T-cell (primary cell): ENCODE measurements around the gene MYH4. TPM values are rescaled to one million over a fixed set of nuclear protein-coding genes. Genes with fewer than 3 reads are reported as not detected.

Experiments used
- ATAC-seq, 4 experiments: fragments of 200-7000 bp in 3 of 4; fragments of 150-1000 bp in 1 of 4; cut with Tn5 transposase; replicated peaks in 1 of 4; 1 replicate in 3 of 4; 2 replicates in 1 of 4; pipeline ENCODE4 v1.10.0; 2021; ENCODE audit warnings: moderate library complexity in 3 of 4, mild to moderate bottlenecking in 2 of 4, moderate number of reproducible peaks in 1 of 4
- CTCF ChIA-PET, 2 donors: fragments of 300-600 bp; sonication (Branson Sonifier 250); formaldehyde crosslinking; loops; one replicate each; lab custom pipeline; 2022; ENCODE audit warnings: antibody characterized with exemption in 2 of 2; lab: Charles Lee
- POLR2A ChIA-PET, 2 donors: fragments of 300-600 bp; sonication (Branson Sonifier 250); formaldehyde crosslinking; loops; one replicate each; lab custom pipeline; 2022; ENCODE audit warnings: antibody characterized with exemption in 2 of 2; lab: Charles Lee
- DNase-seq, 35 experiments: peaks; one replicate each; pipeline versions ENCODE4 v3.0.0 to v3.0.0-alpha.2; 2013 to 2023
- H3K27ac ChIP-seq: one replicate; pipeline ENCODE4 v1.5.1; 2013; ENCODE audit warnings: low read length
- H3K27me3 ChIP-seq, 2 experiments: replicated peaks in 1 of 2; 1 replicate in 1 of 2; 2 replicates in 1 of 2; pipeline versions ENCODE4 v1.6.1 to v1.7.0; 2013; ENCODE audit warnings: low read length in 1 of 2, mixed read lengths in 1 of 2; ENCODE audit not compliant: control insufficient read depth in 2 of 2, insufficient read depth in 2 of 2; ENCODE audit errors: extremely low read depth in 1 of 2
- H3K36me3 ChIP-seq, 2 donors: 1 replicate in 1 of 2; 2 replicates in 1 of 2; pipeline versions ENCODE4 v1.6.1 to v1.7.0; 2013; ENCODE audit warnings: low read length in 1 of 2; ENCODE audit not compliant: control insufficient read depth in 2 of 2, insufficient read depth in 1 of 2; ENCODE audit errors: extremely low read depth in 1 of 2
- H3K4me1 ChIP-seq, 2 experiments: 1 replicate in 1 of 2; 2 replicates in 1 of 2; pipeline versions ENCODE4 v1.6.1 to v1.7.0; 2013; ENCODE audit warnings: low read length in 2 of 2, mixed read lengths in 1 of 2; ENCODE audit not compliant: insufficient read depth in 2 of 2, control insufficient read depth in 1 of 2; ENCODE audit errors: extremely low read depth in 1 of 2
- H3K4me3 ChIP-seq, 2 donors: 1 replicate in 1 of 2; 2 replicates in 1 of 2; pipeline versions ENCODE4 v1.5.1 to v1.7.0; 2013; ENCODE audit warnings: mild to moderate bottlenecking in 2 of 2, low read length in 1 of 2, moderate library complexity in 1 of 2; ENCODE audit not compliant: control insufficient read depth in 1 of 2; ENCODE audit errors: extremely low read depth in 1 of 2
- H3K9me3 ChIP-seq: 2 replicates; pipeline ENCODE4 v1.7.0; 2013
- H3K27ac Mint-ChIP-seq, 2 donors: one replicate each; pipeline ENCODE4 v1.8.0; 2020 to 2021; ENCODE audit warnings: mild to moderate bottlenecking in 2 of 2, mixed read lengths in 2 of 2
- H3K27me3 Mint-ChIP-seq, 2 donors: one replicate each; pipeline ENCODE4 v1.8.0; 2021 to 2022; ENCODE audit warnings: mixed read lengths in 2 of 2
- H3K36me3 Mint-ChIP-seq: one replicate; pipeline ENCODE4 v1.8.0; 2021; ENCODE audit warnings: mixed read lengths
- H3K4me1 Mint-ChIP-seq, 3 donors: one replicate each; pipeline ENCODE4 v1.8.0; 2020 to 2022; ENCODE audit warnings: mixed read lengths in 3 of 3, mild to moderate bottlenecking in 1 of 3
- H3K4me3 Mint-ChIP-seq, 3 donors: one replicate each; pipeline ENCODE4 v1.8.0; 2020 to 2022; ENCODE audit warnings: mild to moderate bottlenecking in 3 of 3, mixed read lengths in 3 of 3, moderate library complexity in 3 of 3
- H3K9me3 Mint-ChIP-seq, 3 donors: one replicate each; pipeline ENCODE4 v1.8.0; 2020 to 2022; ENCODE audit warnings: mixed read lengths in 3 of 3
- WGBS: methylation state at CpG from one replicate; pipeline ENCODE4 v1.1.5; 2013; ENCODE audit warnings: missing lambda C conversion rate; ENCODE audit not compliant: insufficient coverage; 5-methylcytosine and 5-hydroxymethylcytosine counted together
- total RNA-seq, 35 experiments: library from RNA in 6 of 35; stranded (reverse) in 6 of 35; fragments of 120-200 nt in 1 of 35; gene quantifications; one replicate each; pipeline versions ENCODE4 v1.2.1 to v1.2.4 and lab custom pipeline; 2013 to 2026

The MYH4 gene
- total RNA-seq, 5 donors from 2014 or later (not counting 1 experiment from before 2014, with no cell fraction given) = not detected

DNA sequence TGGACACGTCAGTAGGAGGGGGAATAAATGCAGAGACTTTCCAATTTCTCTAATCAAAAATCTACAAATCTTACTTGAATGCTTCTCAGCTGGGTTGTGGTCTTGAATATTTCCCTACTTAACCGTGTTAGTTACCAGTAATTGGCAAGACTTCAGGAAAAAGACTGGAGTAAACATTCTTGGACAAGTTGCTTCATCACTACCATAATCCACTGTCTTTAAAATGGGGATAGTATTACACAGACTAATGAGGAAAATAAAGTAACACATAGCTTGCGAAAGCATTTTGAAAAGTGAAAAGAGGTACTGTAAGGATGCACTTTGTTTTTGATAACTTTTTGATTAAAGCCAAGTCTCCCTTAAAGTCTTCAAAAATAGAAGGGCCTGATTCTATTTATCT lies 30.6 kb upstream of the MYH4 start:
- Histone ChIP-seq H3K27ac (no peak overlapping the region), H3K27me3 (no peaks in the 10 kb centered on the region), H3K36me3 (no peaks in the 10 kb centered on the region), H3K9me3 (no peaks in the 10 kb centered on the region), H3K4me1 (no peaks in the 10 kb centered on the region), H3K4me3 (no peak overlapping the region)
- H3K36me3 Mint-ChIP-seq = no peaks in the 10 kb centered on the region
- POLR2A ChIA-PET = no interaction called here
- no peak overlapping the region for H3K27ac Mint-ChIP-seq
- H3K4me1 Mint-ChIP-seq = no peaks in the 10 kb centered on the region
- H3K4me3 Mint-ChIP-seq = no peak overlapping the region
- no peaks in the 10 kb centered on the region for H3K9me3 Mint-ChIP-seq
- no peak for DNase-seq
- WGBS = no CpG with 5 or more reads among the region's 3 CpGs
- H3K27me3 Mint-ChIP-seq = peaks cover 0 to 15% of the 10 kb centered on the region in 2 donors
- CTCF ChIA-PET = no interaction called here
- ATAC-seq = no peak

DNA sequence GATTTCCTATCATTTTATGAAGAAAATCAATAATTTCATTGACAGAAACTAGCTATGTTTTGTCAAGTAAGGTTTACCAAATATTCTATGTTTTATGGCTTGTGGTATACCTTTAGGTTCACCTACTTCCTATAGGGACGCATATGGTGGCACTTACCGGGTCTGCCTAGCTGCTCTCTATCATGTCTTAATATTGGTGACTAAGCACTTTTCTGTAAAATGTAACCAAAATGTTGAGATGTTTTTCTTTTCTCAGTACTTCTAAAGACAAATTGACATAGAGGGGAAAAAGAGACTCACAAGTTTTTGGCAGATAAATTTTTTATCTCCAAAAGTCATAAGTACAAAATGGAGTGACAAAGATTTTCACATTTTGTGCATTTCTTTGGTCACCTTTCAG lies 22.6 kb upstream of the MYH4 start:
- no peak for DNase-seq
- no peaks in the 10 kb centered on the region for H3K36me3 Mint-ChIP-seq
- no peaks in the 10 kb centered on the region for H3K36me3 ChIP-seq
- no peaks in the 10 kb centered on the region for H3K4me1 Mint-ChIP-seq
- ChIA-PET CTCF (no interaction called here), POLR2A (no interaction called here)
- H3K4me1 ChIP-seq = no peaks in the 10 kb centered on the region
- ATAC-seq = no peak
- H3K9me3 ChIP-seq = no peaks in the 10 kb centered on the region
- H3K27ac ChIP-seq = no peak overlapping the region
- H3K4me3 ChIP-seq = no peak overlapping the region
- H3K27ac Mint-ChIP-seq = no peak overlapping the region
- peaks cover 22 to 32% (median 30%) of the 10 kb centered on the region in 3 donors for H3K9me3 Mint-ChIP-seq
- H3K4me3 Mint-ChIP-seq = no peak overlapping the region
- WGBS = no CpG with 5 or more reads among the region's 2 CpGs
- H3K27me3 ChIP-seq = no peaks in the 10 kb centered on the region
- H3K27me3 Mint-ChIP-seq = peaks cover 6 to 7% of the 10 kb centered on the region in 2 donors

DNA sequence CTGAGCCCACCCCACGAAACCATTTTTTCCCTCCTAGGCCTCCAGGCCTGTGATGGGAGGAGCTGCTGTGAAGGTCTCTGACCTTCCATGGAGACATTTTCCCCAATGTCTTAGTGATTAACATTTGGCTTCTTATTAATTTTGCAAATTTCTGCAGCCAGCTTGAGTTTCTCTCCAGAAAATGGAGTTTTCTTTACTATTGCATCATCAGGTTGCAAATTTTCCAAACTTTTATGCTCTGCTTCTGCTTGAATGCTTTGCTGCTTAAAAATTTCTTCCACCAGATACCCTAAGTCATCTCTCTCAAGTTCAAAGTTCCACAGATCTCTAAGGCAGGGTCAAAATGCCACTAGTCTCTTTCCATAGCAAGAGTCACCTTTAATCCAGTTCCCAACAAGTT lies 12.9 kb upstream of the MYH4 start:
- DNase-seq (no peak), ATAC-seq (no peak)
- CTCF ChIA-PET = no interaction called here
- Mint-ChIP-seq H3K4me1 (no peaks in the 10 kb centered on the region), H3K4me3 (no peak overlapping the region), H3K9me3 (peaks cover 10 to 34% (median 29%) of the 10 kb centered on the region in 3 donors), H3K27me3 (no peaks in the 10 kb centered on the region), H3K27ac (no peak overlapping the region), H3K36me3 (no peaks in the 10 kb centered on the region)
- Histone ChIP-seq H3K4me1 (no peaks in the 10 kb centered on the region), H3K36me3 (no peaks in the 10 kb centered on the region), H3K27ac (no peak overlapping the region), H3K4me3 (no peak overlapping the region), H3K9me3 (no peaks in the 10 kb centered on the region), H3K27me3 (peaks cover 0 to 4% of the 10 kb centered on the region in 2 experiments)
- no CpG with 5 or more reads among the region's 1 CpG for WGBS
- POLR2A ChIA-PET = no interaction called here

DNA sequence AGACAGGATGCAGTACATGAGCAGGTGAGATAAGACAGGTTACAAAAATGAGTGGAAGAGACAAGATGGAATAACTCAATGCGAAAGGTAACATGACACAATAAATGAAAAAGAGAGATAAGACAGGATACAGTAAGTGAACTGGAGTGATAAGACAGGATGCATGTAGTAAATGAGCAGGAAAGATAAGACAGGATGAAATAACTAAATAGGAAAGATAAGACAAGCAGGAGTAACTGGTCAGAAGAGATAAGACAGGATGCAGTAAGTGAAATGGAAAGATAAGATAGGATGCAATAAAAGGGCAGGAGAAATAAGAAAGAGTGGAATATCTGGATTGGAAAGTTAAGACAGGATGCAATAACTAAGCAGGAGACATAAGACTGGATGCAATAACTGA lies 8.3 kb upstream of the MYH4 start:
- H3K9me3 Mint-ChIP-seq = peaks cover 4 to 7% (median 4%) of the 10 kb centered on the region in 3 donors
- no peaks in the 10 kb centered on the region for H3K27me3 Mint-ChIP-seq
- no peaks in the 10 kb centered on the region for H3K36me3 Mint-ChIP-seq
- no peak overlapping the region for H3K4me3 ChIP-seq
- ATAC-seq = no peak
- H3K36me3 ChIP-seq = no peaks in the 10 kb centered on the region
- ChIA-PET CTCF (no interaction called here), POLR2A (no interaction called here)
- H3K27me3 ChIP-seq = peaks cover 0 to 4% of the 10 kb centered on the region in 2 experiments
- no peaks in the 10 kb centered on the region for H3K4me1 ChIP-seq
- WGBS = 57% methylated on average over 1 of the region's 1 CpG
- no peak overlapping the region for H3K27ac Mint-ChIP-seq
- H3K27ac ChIP-seq = no peak overlapping the region
- H3K9me3 ChIP-seq = no peaks in the 10 kb centered on the region
- no peak for DNase-seq
- no peak overlapping the region for H3K4me3 Mint-ChIP-seq
- H3K4me1 Mint-ChIP-seq = no peaks in the 10 kb centered on the region

DNA sequence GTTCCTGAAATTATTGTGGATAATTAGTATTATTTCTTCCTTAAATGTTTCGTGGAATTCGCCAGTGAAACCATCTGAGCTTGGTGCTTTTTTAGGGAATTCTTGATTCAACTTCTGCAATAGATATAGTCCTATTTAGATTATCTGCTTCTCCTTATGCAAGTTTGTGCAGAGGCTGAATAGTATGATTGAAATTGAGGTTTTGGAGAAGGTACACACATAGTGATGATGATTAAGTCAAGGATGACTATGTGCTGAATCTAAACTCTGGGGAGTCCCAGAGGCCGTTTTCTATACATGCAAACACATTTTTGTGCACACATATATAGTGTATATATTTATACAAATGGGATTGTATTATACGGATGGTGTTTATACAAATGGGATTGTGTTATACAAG lies 5.2 kb upstream of the MYH4 start:
- ChIA-PET POLR2A (no interaction called here), CTCF (no interaction called here)
- Histone ChIP-seq H3K4me1 (no peaks in the 10 kb centered on the region), H3K27me3 (no peaks in the 10 kb centered on the region), H3K9me3 (no peaks in the 10 kb centered on the region), H3K36me3 (no peaks in the 10 kb centered on the region), H3K4me3 (no peak overlapping the region), H3K27ac (no peak overlapping the region)
- DNase-seq (no peak), ATAC-seq (no peak)
- no peaks in the 10 kb centered on the region for H3K4me1 Mint-ChIP-seq
- no peak overlapping the region for H3K27ac Mint-ChIP-seq
- H3K9me3 Mint-ChIP-seq = no peaks in the 10 kb centered on the region
- peaks cover 0 to 3% of the 10 kb centered on the region in 2 donors for H3K27me3 Mint-ChIP-seq
- H3K4me3 Mint-ChIP-seq = no peak overlapping the region
- no peaks in the 10 kb centered on the region for H3K36me3 Mint-ChIP-seq
- no CpG with 5 or more reads among the region's 4 CpGs for WGBS

DNA sequence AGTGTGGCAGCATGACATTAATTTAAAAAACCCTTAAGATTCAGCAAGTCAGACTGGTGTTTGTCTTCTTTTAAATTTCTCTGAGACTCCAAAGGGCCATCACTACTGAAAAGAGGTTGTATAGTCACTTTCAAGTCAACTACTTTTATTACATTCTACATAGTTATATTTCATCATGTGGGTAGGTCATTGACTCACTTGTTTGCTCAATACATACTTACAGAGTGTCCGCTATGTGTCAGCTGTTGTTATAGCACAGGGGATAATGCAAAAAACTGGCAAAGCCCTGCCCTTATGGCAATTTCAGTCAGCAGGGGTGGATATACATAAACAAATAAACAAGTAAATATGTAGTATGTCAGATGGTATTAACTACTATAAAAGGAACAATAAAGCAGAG lies 2.5 kb upstream of the MYH4 start:
- H3K27ac ChIP-seq = no peak overlapping the region
- Mint-ChIP-seq H3K4me3 (no peak overlapping the region), H3K4me1 (no peaks in the 10 kb centered on the region), H3K36me3 (no peaks in the 10 kb centered on the region), H3K9me3 (no peaks in the 10 kb centered on the region), H3K27ac (no peak overlapping the region), H3K27me3 (peaks cover 0 to 3% of the 10 kb centered on the region in 2 donors)
- POLR2A ChIA-PET = no interaction called here
- whole genome bisulfite sequencing = no CpG with 5 or more reads among the region's 1 CpG
- CTCF ChIA-PET = no interaction called here
- no peaks in the 10 kb centered on the region for H3K27me3 ChIP-seq
- H3K4me3 ChIP-seq = no peak overlapping the region
- no peaks in the 10 kb centered on the region for H3K4me1 ChIP-seq
- no peaks in the 10 kb centered on the region for H3K9me3 ChIP-seq
- DNase-seq (no peak), ATAC-seq (no peak)
- no peaks in the 10 kb centered on the region for H3K36me3 ChIP-seq

- H3K4me1 ChIP-seq = no peaks in the 10 kb centered on the region
- H3K9me3 ChIP-seq = no peaks in the 10 kb centered on the region
- Mint-ChIP-seq H3K4me1 (no peaks in the 10 kb centered on the region), H3K9me3 (peaks cover 0 to 9% (median 0%) of the 10 kb centered on the region in 3 donors), H3K4me3 (no peak overlapping the region), H3K27ac (no peak overlapping the region), H3K36me3 (no peaks in the 10 kb centered on the region), H3K27me3 (peaks cover 3 to 16% of the 10 kb centered on the region in 2 donors)
- peaks cover 0 to 3% of the 10 kb centered on the region in 2 experiments for H3K27me3 ChIP-seq
- no peak overlapping the region for H3K27ac ChIP-seq
- ChIA-PET CTCF (no interaction called here), POLR2A (no interaction called here)
- no peaks in the 10 kb centered on the region for H3K36me3 ChIP-seq
- DNase-seq (no peak), ATAC-seq (no peak)
- 65% methylated on average over 2 of the region's 4 CpGs for WGBS
- no peak overlapping the region for H3K4me3 ChIP-seq
Observed at GRCh38 chr17:10463402-10463801, 6.0 kb downstream of the MYH4 start.
